Left renal pelvis (tissue), 4 donors: ENCODE measurements around the gene TARBP2. TPM values are rescaled to one million over a fixed set of nuclear protein-coding genes. Genes with fewer than 3 reads are reported as not detected.
A peak's percentile ranks its signal among the peaks of the same experiment; 100 is the strongest.

Experiments
- DNase-seq, 4 donors: peaks; one replicate each; pipeline ENCODE4 v3.0.0-alpha.2; 2013; ENCODE audit warnings: low read depth in 4 of 4, low spot score in 3 of 4
- polyA plus RNA-seq, 4 donors: library from polyadenylated mRNA; unstranded; fragments of 120-200 nt; gene quantifications; one replicate each; pipeline ENCODE4 v1.2.1, GENCODE V29; 2013; ENCODE audit not compliant: insufficient read length in 4 of 4

The TARBP2 gene
- polyA plus RNA-seq: 10 to 100 TPM; 37.4 to 59.6 (median 43.5) TPM

- peak; percentile 96 to 99 (median 98) for DNase-seq
Observed at GRCh38 chr12:53500776-53501614, at the start of gene TARBP2. Gene TARBP2 (plus strand): TSS chr12:53501283. CDS start chr12:53501409, 126 bp downstream.

GRCh38 chr12:53451661-53452158, 49.4 kb upstream of the TARBP2 start, which contains the start of gene PCBP2:
Gene PCBP2 (plus strand): TSS chr12:53452102. CDS start chr12:53454801, 2,699 bp downstream.
- peak; percentile 95 to 99 (median 97) for DNase-seq

- peak in 3 of 4 donors; percentile 70 to 73 (median 72) for DNase-seq
Observed at GRCh38 chr12:53452159-53453077, 48.7 kb upstream of the TARBP2 start.

DNA sequence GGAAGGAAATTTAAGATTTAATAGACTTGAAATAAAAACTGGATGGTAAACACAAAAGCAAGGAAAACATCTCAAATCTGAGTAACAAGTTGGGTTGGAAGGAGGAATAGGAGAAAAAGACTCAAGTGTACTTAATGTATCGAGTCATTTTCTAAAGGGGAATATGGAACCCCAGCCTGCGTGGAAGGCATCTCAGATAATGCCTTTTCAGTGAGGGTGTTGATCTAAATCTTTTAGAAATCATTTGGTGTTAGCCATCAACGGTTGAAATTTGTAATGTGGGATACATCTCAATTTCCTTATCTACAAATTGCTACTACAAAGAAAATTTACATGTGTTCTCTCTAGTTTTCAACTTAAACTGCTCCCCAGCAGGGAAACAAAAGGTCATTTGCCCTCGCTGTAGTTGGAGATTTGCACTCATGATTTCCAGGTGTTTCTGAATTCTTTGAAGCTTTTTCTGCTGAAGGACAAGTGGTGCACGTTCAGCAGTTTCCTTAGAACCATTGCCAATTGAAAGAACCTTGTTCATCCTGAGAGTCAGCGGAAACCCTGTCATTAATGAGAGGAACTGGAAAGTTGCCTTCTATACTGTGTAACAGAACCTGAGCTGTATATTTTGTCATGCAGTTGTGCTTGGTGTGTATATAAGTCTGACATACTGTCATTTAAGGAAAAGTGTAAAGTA, 47.0 kb upstream of the TARBP2 start:
- no peak for DNase-seq

DNA sequence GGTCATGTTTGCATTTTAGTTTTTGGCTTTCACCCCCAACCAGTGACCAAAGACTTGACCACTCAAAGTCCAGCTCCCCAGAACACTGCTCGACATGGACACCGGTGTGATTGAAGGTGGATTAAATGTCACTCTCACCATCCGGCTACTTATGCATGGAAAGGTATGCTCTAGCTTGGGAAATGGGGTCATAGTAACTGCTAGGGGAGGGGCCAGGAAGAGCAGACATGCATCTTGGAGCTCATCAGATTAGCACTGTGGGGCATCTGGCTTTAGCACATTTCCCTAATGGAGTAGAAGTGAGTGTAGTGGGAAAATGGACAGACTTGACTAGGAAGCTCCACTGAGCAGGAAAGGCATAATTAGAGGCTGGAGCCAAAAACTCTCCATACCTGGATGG, 46.4 kb upstream of the TARBP2 start:
- no peak for DNase-seq

DNA sequence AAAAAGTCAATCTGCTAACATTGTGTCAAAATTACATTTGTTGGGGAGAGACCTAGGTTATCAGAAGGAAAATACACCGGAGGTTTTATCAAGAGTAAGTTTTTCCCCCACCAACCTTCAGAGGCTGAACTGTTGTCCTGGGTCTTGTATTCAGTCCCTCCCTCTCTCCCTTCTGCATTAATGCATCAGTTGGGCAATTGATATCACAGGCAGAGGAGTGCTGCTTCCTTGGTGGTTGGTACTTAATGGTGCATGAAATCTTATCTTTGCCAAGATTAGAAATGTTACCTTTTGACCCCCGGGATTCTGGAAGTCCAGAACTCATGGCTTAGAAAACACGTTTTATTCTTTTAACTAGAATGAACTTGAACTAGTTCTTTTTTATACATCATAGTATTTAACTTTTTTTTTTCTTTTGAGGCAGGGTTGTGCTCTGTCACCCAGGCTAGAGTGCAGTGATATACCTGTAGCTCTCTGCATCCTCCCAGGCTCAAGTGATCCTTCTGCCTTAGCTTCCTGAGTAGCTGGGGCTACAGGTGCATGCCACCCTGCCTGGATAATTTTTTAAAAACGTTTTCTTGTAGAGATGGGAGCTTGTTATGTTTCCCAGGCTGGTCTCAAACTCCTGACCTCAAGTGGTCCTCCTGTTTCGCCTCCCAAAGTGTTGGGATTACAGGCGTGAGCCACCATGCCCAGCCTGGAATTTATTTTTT, 44.3 kb upstream of the TARBP2 start:
- no peak for DNase-seq

DNA sequence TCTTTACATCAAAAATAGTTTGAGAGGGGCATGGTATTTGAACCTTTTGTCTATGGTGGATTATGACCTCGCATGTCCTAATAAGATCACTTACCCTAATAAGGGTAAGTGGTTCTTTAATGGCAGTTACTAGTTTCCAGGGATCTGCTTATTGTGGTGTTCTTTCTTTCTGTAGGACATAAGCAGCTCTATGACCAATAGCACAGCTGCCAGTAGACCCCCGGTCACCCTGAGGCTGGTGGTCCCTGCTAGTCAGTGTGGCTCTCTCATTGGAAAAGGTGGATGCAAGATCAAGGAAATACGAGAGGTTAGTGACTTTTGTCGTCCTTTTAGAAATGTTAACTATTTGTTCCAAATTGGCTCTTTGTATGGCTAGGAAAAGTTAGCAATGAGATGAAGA, 42.0 kb upstream of the TARBP2 start:
- no peak for DNase-seq

GRCh38 chr12:53461059-53461458, 40.0 kb upstream of the TARBP2 start:
- DNase-seq: no peak

DNA sequence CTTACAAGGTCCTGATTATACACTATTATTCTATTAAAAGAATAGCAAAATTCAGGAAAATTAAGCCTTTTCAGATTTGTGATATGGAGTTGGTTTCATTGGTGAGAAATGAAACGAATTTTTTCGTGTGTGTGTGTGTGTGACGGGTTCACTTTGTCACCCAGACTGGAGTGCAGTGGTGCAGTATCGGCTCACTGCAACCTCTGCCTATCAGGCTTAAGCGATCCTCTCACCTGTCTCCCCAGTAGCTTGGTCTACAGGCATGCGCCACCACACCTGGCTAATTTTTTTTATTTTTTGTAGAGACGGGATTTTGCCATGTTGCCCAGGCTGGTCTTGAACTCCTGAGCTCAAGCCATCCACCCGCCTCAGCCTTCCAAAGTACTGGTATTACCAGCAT, 39.5 kb upstream of the TARBP2 start:
- DNase-seq: no peak

DNA sequence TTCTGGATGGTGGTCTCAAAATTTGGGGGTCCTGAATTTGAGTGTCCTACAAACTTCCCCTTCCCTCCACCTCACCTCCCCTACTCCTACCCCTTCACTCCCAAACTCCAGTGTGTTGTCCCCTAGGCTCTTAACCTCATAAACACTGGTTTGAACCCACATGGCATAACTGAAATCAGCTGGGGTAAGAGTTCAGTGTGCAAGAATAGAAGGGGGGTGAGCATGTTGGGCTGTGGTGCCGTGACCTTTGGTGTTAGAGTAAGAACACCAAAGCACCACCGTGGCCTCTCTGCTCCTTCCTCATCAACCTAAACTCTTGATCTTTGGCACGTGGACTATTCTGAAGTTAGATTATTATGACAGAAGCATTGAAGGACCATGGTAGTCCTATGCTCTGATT, 38.1 kb upstream of the TARBP2 start:
- DNase-seq: no peak

- no peak for DNase-seq
Observed at GRCh38 chr12:53463802-53464560, 37.1 kb upstream of the TARBP2 start.

GRCh38 chr12:53464685-53465418, 36.2 kb upstream of the TARBP2 start:
- no peak for DNase-seq

DNA sequence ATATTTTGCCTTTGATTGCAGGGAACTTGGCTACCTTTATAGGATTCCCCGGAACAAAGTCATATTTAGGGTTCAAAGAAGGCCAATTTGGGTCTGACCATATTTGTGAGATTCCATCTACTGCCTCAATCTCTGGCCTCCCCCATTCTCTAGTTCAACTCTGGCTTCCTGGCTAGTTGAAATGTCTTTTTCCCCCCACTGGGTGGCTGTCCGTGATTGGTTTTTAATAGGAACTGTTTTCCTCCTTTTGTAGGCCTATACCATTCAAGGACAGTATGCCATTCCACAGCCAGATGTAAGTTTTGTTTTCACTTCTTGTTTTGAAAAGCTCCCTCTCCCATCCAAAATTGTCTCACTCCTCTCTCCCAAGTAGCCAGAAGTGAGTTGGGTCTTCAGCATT, 35.4 kb upstream of the TARBP2 start:
- DNase-seq: no peak

GRCh38 chr12:53466640-53467039, 34.4 kb upstream of the TARBP2 start:
- no peak for DNase-seq

DNA sequence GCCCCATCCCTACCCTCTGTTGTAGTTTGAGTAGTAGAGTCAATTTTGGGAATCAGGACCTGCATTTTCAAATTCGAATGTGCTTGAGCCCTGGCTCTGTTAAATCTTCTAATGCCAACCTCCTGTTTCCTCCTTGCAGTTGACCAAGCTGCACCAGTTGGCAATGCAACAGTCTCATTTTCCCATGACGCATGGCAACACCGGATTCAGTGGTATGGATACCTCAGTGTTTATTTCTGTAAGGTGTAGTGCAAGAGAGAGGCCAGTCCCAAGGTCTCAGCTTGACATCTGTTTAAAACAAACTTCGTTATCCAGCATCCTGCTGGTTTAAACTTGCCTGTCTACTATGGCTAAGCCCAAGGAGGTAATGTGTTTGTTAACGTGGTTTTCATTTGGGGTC, 34.0 kb upstream of the TARBP2 start:
- no peak for DNase-seq

DNA sequence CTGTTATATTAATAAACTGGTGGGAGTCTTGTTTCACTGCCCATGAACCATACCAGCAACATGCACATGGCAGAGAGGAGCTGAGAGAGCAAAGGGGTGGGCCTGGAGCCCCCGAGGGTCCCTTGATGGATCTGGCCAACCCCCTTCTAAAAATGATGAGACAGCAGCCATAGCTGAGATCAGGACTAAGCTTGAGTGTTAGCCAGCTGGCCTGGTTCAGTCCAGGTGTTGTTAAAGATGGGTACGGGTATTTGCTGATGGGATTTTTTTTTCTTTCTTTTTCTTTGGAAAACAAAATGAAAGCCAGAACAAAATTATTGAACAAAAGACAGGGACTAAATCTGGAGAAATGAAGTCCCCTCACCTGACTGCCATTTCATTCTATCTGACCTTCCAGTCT, 33.2 kb upstream of the TARBP2 start:
- no peak for DNase-seq

GRCh38 chr12:53468282-53468681, 32.8 kb upstream of the TARBP2 start:
- DNase-seq: no peak

DNA sequence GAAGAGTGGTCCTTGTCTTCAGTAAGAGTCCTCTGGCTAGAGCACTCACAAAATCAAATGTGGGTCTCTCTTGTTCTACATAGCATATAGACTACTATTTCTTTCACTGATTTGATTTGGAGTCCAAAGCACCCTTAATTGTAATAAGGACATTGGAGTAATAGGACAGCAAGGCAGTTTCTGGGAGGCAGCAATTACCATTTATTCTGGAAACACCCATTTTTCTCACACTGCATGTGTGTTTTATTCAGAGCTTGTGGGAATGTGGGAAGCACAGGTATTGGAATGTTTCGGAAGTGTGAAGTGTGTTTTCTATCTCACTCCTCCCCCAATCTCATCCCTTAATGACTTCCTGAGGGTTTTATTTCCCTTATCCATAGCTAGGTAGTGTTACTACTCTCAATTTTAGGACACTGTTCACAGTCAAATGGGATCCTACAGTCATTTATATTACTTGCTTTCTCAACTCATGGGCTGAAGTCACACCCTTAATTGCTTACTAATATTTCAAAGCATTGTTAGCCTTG, 29.0 kb upstream of the TARBP2 start:
- no peak for DNase-seq
